Left renal cortex interstitium (tissue), 4 donors: Measurements from ENCODE around the gene CCDC180. TPM values are rescaled to one million over a fixed set of nuclear protein-coding genes. Genes with fewer than 3 reads are reported as not detected.
A peak's percentile ranks its signal among the peaks of the same experiment; 100 is the strongest.
"Not testable (repeated sequence)": the region's sequence is repeated elsewhere in the genome, so short reads cannot be mapped to it uniquely, and the experiment has no call there.

Experiments
- DNase-seq, 4 donors: peaks; one replicate each; pipeline ENCODE4 v3.0.0-alpha.2; 2013; ENCODE audit warnings: low read depth in 4 of 4, low spot score in 2 of 4, missing footprints in 1 of 4
- polyA plus RNA-seq, 4 donors: library from polyadenylated mRNA; unstranded; fragments of 120-200 nt; gene quantifications; one replicate each; pipeline ENCODE4 v1.2.1, GENCODE V29; 2013; ENCODE audit not compliant: insufficient read length in 4 of 4

Gene CCDC180
- 10 to 100 TPM in 2 of 4 donors, 1 to 10 TPM in 2; 5.8 to 35.0 (median 18.4) TPM for polyA plus RNA-seq

DNA sequence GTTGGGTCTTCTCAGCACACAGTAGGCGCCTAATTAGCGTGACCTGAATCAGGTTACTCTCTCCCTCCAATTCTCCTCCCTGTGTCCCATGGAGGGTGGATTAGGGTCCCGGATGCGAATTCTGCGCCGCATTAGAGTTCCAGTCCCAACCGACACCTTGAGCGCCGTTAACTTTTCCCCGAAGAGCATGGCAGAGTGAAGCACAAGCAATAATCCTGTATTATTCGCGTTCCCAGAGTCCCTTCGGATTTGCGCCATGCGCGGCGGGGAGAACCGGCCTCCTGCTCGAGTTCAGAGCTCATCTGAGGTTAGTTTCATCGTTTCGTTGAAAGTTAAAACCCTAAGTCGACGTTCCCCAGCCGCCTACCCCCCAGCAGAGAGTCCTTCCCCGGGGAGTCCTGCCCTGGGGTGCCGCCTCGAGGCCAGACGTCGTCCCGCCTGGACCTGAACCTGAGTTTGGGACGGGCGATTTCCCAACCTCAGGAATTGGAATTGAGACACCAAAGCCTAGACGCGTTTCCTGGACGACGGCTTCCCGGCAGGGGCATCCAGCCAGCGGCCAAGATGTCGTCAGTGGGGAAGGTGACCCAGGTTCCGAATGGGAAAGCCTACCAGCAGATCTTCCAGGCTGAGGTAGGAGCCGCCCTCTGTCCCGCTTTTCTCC, at the start of gene CCDC180:
TSS of gene CCDC180 (plus strand) at position 160 of the 664 bp plus-strand sequence. CDS start at position 565, 405 bp downstream.
- DNase-seq, result peak in 1 of 4 donors; percentile 11

DNA sequence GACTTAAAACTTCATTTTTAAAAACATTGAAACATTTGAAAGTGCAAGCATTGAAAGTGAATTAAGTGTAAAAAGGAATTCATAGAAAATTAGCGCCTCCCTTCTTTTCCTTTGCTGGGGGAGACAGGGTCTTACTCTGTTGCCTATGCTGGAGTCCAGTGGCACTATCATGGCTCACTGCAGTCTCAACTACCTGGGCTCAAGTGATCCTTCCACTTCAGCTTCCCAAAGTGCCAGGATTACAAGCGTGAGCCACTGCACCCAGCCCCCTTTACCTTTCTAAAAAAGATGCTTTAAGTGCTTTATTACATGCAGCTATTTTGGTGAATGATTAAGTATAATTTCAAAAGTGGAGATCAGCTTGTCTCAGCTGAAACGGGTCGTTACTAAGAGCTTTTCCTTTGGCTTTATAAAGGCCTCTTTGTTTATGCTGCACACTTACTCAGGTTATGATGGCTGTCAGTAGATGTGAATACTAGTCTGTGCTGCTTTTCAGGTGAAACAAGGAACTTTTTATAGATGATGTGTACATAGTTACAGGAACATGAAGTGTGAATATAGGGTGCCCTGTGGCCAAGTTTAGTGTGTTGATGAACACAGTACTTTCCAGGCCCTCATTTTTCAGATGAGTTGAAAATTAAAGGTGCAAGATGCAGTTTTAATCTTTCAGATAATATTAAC, 47.5 kb upstream of the CCDC180 start:
- DNase-seq, result not testable (repeated sequence)

DNA sequence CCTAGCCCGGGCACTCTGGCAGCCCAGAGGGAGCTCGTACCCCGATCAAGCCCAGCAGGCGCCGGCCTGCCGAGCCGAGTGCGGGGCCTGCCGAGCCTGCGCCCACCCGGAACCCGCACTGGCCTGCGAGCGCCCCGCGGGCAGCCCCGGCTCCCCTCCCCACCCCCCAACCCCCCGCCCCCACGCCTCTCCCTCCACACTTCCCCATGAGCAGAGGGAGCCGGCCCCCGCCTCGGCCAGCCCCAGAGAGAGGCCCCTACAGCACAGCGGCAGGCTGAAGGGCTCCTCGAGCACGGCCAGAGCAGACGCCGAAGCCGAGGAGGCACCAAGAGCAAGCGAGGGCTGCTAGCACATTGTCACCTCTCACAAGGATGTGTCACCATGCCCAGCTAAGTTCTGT, 36.2 kb upstream of the CCDC180 start:
- DNase-seq, result no peak

DNA sequence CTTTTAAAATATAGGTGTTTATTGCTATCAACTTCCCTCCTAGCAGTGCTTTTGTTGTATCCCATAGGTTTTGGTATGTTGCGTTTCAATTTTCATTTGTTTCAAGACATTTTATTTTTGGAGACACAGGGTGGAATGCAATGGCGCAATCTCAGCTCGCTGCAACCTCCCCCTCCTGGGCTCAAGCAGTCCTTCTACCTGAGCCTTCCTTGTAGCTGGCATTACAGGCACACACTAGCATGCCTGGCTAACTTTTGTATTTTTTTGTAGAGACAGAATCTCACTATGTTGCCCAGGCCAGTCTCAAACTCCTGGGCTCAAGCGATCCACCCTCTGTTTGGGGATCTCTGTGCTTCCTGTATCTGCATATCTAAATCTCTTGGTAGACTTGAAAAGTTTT, 35.4 kb upstream of the CCDC180 start:
- no peak for DNase-seq

DNA sequence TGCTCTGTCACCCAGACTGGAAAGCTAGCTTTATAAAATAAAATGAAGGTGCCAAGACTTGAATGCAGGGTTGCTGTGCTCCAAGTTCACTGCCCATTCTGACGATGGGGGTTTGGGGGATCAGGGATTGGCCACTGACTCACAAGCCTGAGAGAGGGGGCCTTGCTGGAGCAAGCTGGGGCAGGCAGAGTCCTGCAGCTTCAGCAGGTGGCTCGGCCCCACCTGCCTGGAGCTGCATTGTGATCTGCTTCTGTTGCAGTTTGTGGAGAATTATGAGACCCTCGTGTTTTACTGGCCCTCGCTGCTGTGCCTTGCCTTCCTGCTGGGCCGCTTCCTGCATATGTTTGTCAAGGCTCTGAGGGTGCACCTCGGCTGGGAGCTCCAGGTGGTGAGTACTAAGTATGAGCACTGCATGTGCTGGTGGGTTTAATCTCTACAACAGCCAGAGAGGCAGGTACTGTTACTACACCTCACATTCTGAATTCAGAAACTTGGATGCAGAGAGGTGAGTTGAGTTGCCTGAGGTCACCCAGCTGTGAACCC, 31.1 kb upstream of the CCDC180 start:
- no peak for DNase-seq

- DNase-seq, result no peak
Measured at GRCh38 chr9:97277953-97278352, 29.5 kb upstream of the CCDC180 start.

GRCh38 chr9:97280755-97281330, 26.6 kb upstream of the CCDC180 start:
- no peak for DNase-seq

DNA sequence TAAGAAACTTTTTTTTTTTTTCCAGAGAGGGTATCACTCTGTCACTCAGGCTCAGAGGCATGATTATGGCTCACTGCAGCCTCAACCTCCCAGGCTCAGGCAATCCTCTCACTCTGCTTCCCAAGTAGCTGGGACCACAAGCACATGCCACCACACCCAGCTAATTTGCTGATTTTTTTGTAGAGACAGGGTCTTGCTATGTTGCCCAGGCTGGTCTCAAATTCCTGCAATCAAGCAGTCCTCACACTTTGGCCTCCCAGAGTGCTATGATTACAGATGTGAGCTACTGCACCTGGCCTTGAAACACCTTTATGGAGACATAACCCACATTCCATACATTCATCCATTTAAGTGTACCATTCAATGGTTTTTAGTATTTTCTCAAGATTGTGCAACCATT, 23.7 kb upstream of the CCDC180 start:
- DNase-seq, result no peak

- no peak for DNase-seq
Measured at GRCh38 chr9:97284798-97285197, 22.7 kb upstream of the CCDC180 start.

DNA sequence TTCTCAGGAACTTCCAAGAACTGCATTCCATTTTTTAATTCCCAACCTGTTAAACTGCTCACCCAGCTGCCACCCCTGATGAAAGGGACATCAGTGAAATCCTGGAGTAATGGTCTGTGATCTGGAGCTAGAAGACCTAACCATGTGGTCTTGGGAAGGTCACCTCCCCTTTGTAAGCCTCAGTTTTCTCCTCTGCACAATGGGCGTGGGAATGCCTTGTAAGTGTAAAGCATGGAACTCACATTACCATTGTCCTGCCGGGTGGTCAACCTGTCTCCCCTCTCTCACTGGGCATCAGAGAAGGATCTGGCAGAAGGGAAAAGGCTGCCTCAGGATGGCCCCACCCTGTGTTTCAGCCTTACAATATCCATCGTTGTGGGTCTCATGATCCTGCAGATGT, 15.3 kb upstream of the CCDC180 start:
- DNase-seq, result no peak

DNA sequence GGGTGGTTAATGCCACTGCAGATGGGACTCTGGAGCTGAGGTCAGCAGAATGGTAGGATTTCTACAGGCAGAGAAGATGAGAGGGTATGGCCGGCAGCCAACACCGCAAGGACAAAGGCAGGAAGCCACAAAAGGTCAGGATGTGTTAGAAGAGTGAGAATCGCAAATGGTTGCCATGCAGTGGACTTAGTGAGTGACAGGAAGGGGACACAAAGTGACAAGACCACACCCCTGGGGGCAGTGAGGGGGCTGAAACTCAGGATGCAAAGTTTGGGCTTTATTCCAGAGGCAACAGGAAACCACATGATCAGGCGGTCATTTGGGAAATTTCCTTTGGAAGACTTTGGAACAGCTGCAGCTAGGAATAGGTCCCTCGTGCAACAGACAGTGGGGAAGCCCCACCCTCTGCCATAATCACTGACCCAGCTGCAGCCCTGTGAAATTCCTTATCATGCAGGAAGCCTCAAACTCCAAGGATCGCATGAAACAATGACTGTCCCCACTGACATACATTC, 14.2 kb upstream of the CCDC180 start:
- DNase-seq, result peak in 3 of 4 donors; percentile 15 to 23 (median 21)

DNA sequence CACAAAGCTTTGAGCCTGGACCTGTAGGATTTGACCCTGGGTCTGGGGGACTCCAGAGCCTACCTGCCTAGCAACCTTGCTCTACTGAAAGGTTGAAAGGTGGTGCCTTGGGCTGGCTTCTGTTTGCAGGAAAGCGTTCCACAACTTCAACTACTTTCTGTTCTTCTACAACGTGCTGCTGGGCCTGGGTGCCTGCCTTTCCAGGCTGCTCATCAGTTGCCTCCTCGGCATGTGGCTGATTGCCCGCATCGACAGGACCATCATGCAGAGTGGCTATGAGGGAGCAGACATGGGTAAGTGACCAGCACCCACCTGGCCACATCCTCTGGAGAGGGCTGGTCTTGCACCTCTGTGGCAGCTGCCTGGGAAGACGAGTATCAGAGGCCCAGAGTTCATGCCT, 13.6 kb upstream of the CCDC180 start:
- DNase-seq, result no peak

GRCh38 chr9:97297889-97298288, 9.6 kb upstream of the CCDC180 start:
- DNase-seq, result no peak

GRCh38 chr9:97299809-97300414, 7.5 kb upstream of the CCDC180 start:
- DNase-seq, result no peak

DNA sequence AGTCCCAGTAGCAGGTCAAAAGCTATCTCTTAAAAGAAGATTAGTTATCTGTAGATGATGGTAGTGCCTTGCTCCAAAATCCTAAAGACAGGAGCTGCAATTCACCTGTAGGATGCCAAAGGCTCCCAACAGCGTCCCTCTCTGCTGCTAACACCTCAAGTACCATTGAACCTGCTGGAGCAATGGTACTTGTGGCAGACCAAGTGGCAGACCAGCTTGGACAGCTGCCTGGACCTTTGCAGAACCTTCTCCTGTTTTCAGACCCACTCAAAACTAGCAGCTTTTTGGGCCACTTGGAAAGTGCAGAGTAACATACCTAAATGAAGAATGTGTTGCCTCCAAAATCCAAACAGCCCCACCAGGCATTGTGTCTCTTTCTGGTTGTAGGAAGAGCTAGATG, 6.9 kb upstream of the CCDC180 start:
- DNase-seq, result no peak

DNA sequence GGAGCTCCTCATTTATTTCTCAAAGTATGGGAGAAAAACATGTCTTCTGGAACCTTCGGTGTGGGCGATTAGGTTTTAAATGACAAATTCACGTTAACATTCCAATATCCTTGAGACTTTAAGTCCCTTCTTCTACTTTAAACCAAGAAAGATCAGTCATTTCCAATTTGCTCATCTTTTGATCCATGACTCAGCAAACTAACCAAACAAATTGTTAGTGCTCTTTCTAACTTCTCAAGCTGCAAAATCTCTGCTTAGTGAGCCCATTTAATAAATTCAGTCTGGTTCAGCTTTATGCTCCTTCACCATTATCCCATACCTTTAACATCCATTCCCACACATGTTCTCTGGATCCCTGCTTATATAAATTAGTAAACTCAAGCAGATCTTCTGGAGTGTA, 5.5 kb upstream of the CCDC180 start:
- DNase-seq, result no peak

DNA sequence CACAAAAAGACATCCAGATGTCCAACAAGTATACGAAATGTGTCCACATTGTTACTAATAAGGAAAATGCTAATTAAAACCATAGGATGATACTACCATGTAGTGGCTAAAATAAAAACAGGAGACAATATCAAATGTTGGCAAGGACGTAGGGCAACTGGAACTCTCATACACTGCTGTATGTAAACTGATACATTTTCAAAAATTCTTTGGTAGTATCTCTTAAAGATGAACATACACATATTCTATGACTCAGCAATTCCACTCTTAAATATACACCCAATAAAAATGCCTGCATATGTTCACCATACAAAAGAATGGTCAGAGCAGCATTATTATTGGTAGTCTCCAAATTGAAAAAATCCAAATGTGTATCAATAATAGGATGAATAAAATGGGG, 2.9 kb upstream of the CCDC180 start:
- no peak for DNase-seq

GRCh38 chr9:97305501-97306298, 1.8 kb upstream of the CCDC180 start:
- DNase-seq, result no peak

DNA sequence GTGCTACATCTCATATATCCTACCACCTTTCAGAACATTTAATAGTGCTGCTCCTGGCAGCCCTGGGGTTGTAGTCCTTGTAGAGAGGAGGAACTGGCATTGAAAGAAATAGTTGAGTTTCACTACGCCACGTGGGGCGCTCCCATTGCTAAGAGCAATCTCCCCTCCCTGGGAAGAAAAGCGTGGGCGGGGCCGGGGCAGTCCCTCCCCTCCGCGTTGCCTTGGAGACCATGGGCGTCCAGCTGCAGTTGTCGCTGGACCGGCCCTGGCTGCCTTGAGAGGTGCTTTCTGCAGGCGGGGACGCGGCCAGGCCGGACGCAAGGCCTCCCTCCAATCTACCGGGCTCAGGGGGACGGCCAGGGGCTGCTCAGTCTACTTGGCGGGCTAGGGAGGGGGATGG, 368 bp upstream of the CCDC180 start:
- DNase-seq, result peak; percentile 48 to 84 (median 74)

- no peak for DNase-seq
Measured at GRCh38 chr9:97309260-97309659, 1.8 kb downstream of the CCDC180 start.
